Measurements from ENCODE around the gene UBE2E3.

GRCh38 chr2:181008407-181008806 is 28.0 kb downstream of the UBE2E3 start:
- TF ChIP-seq EZH2phosphoT487 (IDR thresholded peaks at IDR 0.05; ENCODE audit: low read depth) (no peak), CTCF (IDR thresholded peaks at IDR 0.05; ENCODE audit: low read depth, low read length) (no peak)
